ENCODE data around the gene TGFB1. TPM values are rescaled to one million over a fixed set of nuclear protein-coding genes. Genes with fewer than 3 reads are reported as not detected.
"Not testable (repeated sequence)": the region's sequence is repeated elsewhere in the genome, so short reads cannot be mapped to it uniquely, and the experiment has no call there.

The TGFB1 gene
- total RNA-seq, 2 experiments from 2014 or later, result 406 to 416 TPM

- ATAC-seq (ENCODE audit: poor library complexity), result peak; percentile 59
- intact Hi-C loops (cut with DNase I, micrococcal nuclease), result loop anchor here (1.0 to 10.0 kb wide), 10 partner anchors 23 to 1387 kb away; partner anchors contain the start of genes BCKDHA (in 1 of the 2), ERICH4 (in 1 of the 2) and EXOSC5 (in 1 of the 2)
- peak overlapping the region; percentile 82 to 94 for H3K27ac ChIP-seq (ENCODE audit: low read depth in 1 of 2, low read length in 2 of 2)
- H3K4me3 Mint-ChIP-seq, result peak overlapping the region; percentile 94
- no peaks in the 10 kb centered on the region for H3K9me3 ChIP-seq (ENCODE audit: control insufficient read depth in 1 of 2, insufficient read depth in 1 of 2, low read length in 2 of 2)
- H3K36me3 Mint-ChIP-seq (ENCODE audit: low read depth), result peaks cover 61% of the 10 kb centered on the region
- H3K36me3 ChIP-seq (ENCODE audit: insufficient read depth, low read length), result peaks cover 15% of the 10 kb centered on the region
- H3K27me3 Mint-ChIP-seq, result no peaks in the 10 kb centered on the region
- DNase-seq, result peak; percentile 62 to 94 (median 79)
- peak overlapping the region; percentile 99 for H3K4me3 ChIP-seq (ENCODE audit: low read length)
- H3K27me3 ChIP-seq (ENCODE audit: control insufficient read depth in 1 of 2, insufficient read depth in 2 of 2, low read length in 2 of 2), result no peaks in the 10 kb centered on the region
- TF ChIP-seq CTCF (IDR thresholded peaks at IDR 0.05), result no peak
- H3K4me1 Mint-ChIP-seq (ENCODE audit: low read depth), result peaks cover 67% of the 10 kb centered on the region
- H3K4me1 ChIP-seq (ENCODE audit: insufficient read depth, low read length), result peaks cover 68% of the 10 kb centered on the region
- ChIA-PET CTCF (interaction anchor here (0.5 to 4.2 kb wide), 10 partner anchors 9 to 423 kb away, joined by 3 to 30 read pairs (median 8); partner anchors contain the start of genes B9D2 and HNRNPUL1), POLR2A (interaction anchor here (0.5 to 9.7 kb wide), 24 partner anchors 10 to 742 kb away, joined by 3 to 148 read pairs (median 4); partner anchors contain the start of genes B9D2, DMAC2 and HNRNPUL1)
- H3K27ac Mint-ChIP-seq, result peak overlapping the region; percentile 91
- H3K9me3 Mint-ChIP-seq, result no peaks in the 10 kb centered on the region
Measured at GRCh38 chr19:41351339-41352245, 2.1 kb downstream of the TGFB1 start.

- H3K36me3 ChIP-seq (ENCODE audit: insufficient read depth, low read length), result peaks cover 22% of the 10 kb centered on the region
- ChIA-PET CTCF (interaction anchor here (0.5 to 4.2 kb wide), 8 partner anchors 9 to 424 kb away, joined by 3 to 30 read pairs (median 8); partner anchors contain the start of gene HNRNPUL1), POLR2A (interaction anchor here (0.6 to 9.7 kb wide), 15 partner anchors 9 to 741 kb away, joined by 3 to 148 read pairs (median 5); partner anchors contain the start of genes B9D2 and HNRNPUL1)
- Mint-ChIP-seq H3K27ac (peak overlapping the region; percentile 91), H3K4me3 (peak overlapping the region; percentile 94), H3K9me3 (no peaks in the 10 kb centered on the region), H3K4me1 (ENCODE audit: low read depth) (peaks cover 64% of the 10 kb centered on the region), H3K27me3 (no peaks in the 10 kb centered on the region), H3K36me3 (ENCODE audit: low read depth) (peaks cover 68% of the 10 kb centered on the region)
- H3K9me3 ChIP-seq (ENCODE audit: control insufficient read depth in 1 of 2, insufficient read depth in 1 of 2, low read length in 2 of 2), result no peaks in the 10 kb centered on the region
- ATAC-seq (ENCODE audit: poor library complexity) (peak; percentile 18), DNase-seq (peak in 2 of 14 experiments; percentile 11 to 44)
- no peaks in the 10 kb centered on the region for H3K27me3 ChIP-seq (ENCODE audit: control insufficient read depth in 1 of 2, insufficient read depth in 2 of 2, low read length in 2 of 2)
- H3K4me3 ChIP-seq (ENCODE audit: low read length), result peak overlapping the region; percentile 99
- H3K4me1 ChIP-seq (ENCODE audit: insufficient read depth, low read length), result peaks cover 67% of the 10 kb centered on the region
- intact Hi-C loops (cut with DNase I, micrococcal nuclease), result loop anchor here (1.0 to 10.0 kb wide), 7 partner anchors 24 to 1386 kb away; partner anchors contain the start of gene ERICH4 (in 1 of the 2)
- TF ChIP-seq CTCF (IDR thresholded peaks at IDR 0.05), result no peak
- peak overlapping the region; percentile 66 to 94 for H3K27ac ChIP-seq (ENCODE audit: low read depth in 1 of 2, low read length in 2 of 2)
Measured at GRCh38 chr19:41350735-41351338, 2.9 kb downstream of the TGFB1 start.

GRCh38 chr19:41346916-41347315, 6.8 kb downstream of the TGFB1 start:
- Histone ChIP-seq H3K4me1 (ENCODE audit: insufficient read depth, low read length) (peaks cover 84% of the 10 kb centered on the region), H3K36me3 (ENCODE audit: insufficient read depth, low read length) (peaks cover 52% of the 10 kb centered on the region)
- H3K4me3 ChIP-seq (ENCODE audit: low read length); H3K27ac ChIP-seq (ENCODE audit: low read depth in 1 of 2, low read length in 2 of 2); DNase-seq; CTCF ChIA-PET; ATAC-seq (ENCODE audit: poor library complexity); H3K27me3 ChIP-seq (ENCODE audit: control insufficient read depth in 1 of 2, insufficient read depth in 2 of 2, low read length in 2 of 2); H3K9me3 Mint-ChIP-seq; H3K9me3 ChIP-seq (ENCODE audit: control insufficient read depth in 1 of 2, insufficient read depth in 1 of 2, low read length in 2 of 2); intact Hi-C loops (cut with DNase I, micrococcal nuclease); H3K27me3 Mint-ChIP-seq: not testable (repeated sequence)
- H3K27ac Mint-ChIP-seq, result peak overlapping the region; percentile 38
- H3K36me3 Mint-ChIP-seq (ENCODE audit: low read depth), result peaks cover 85% of the 10 kb centered on the region
- peak overlapping the region; percentile 48 for H3K4me3 Mint-ChIP-seq
- POLR2A ChIA-PET, result interaction anchor here (1.0 to 9.7 kb wide), 3 partner anchors 17 to 84 kb away, joined by 3 to 106 read pairs (median 3); partner anchors contain the start of gene B9D2
- peaks cover 67% of the 10 kb centered on the region for H3K4me1 Mint-ChIP-seq (ENCODE audit: low read depth)
